IPS DF 19.7 (cell line): ENCODE data around the gene PPP1R13B.
"Not testable (repeated sequence)": the region's sequence is repeated elsewhere in the genome, so short reads cannot be mapped to it uniquely, and the experiment has no call there.

ENCODE experiments used
- DNase-seq: peaks from one replicate; pipeline ENCODE4 v3.0.0-alpha.2; 2013; ENCODE audit warnings: low read depth, low spot score

PPP1R13B gene, protein sequence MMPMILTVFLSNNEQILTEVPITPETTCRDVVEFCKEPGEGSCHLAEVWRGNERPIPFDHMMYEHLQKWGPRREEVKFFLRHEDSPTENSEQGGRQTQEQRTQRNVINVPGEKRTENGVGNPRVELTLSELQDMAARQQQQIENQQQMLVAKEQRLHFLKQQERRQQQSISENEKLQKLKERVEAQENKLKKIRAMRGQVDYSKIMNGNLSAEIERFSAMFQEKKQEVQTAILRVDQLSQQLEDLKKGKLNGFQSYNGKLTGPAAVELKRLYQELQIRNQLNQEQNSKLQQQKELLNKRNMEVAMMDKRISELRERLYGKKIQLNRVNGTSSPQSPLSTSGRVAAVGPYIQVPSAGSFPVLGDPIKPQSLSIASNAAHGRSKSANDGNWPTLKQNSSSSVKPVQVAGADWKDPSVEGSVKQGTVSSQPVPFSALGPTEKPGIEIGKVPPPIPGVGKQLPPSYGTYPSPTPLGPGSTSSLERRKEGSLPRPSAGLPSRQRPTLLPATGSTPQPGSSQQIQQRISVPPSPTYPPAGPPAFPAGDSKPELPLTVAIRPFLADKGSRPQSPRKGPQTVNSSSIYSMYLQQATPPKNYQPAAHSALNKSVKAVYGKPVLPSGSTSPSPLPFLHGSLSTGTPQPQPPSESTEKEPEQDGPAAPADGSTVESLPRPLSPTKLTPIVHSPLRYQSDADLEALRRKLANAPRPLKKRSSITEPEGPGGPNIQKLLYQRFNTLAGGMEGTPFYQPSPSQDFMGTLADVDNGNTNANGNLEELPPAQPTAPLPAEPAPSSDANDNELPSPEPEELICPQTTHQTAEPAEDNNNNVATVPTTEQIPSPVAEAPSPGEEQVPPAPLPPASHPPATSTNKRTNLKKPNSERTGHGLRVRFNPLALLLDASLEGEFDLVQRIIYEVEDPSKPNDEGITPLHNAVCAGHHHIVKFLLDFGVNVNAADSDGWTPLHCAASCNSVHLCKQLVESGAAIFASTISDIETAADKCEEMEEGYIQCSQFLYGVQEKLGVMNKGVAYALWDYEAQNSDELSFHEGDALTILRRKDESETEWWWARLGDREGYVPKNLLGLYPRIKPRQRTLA

GRCh38 chr14:103847451-103848174 lies at the start of gene PPP1R13B:
TSS of gene PPP1R13B (minus strand) at chr14:103847575. CDS start at chr14:103847307, 268 bp downstream.
- DNase-seq, result no peak

GRCh38 chr14:103896578-103896977 lies 49.2 kb upstream of the PPP1R13B start:
- no peak for DNase-seq

- DNase-seq, result no peak
Observed at GRCh38 chr14:103894723-103895059, 47.3 kb upstream of the PPP1R13B start.

DNA sequence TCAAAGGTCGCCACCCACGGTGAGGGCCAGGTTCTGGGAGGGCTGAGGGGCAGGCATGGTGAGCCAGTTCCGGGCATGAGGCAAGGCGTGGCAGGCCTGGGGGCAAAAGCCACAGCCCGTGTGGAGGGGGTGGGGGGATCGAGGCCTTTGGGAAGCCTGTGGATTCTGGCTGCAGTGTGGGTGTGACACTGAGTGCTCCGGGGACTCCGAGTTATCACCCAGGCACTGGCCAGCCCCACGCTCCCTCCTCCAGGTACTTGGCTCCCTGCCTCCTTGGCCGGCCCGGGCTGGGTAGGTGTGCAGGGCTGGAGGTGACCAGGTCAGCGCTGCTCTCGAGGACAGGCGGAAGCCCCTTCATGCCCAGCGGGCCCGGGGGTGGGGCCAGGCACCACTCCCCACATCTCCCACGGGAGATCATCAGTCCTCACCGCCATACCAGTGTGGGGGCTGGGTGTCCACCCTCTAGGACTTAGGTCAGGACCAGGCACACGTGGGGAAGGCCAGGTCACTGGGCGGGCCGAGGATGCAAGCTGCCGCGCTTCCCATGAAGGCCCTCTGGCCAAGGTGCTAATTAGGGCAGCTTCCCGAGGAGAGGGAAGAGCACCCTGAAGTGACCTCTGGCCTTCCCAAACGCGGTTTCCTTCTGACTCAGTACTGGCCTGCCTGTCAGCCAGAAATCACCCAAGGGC lies 46.8 kb upstream of the PPP1R13B start:
- DNase-seq, result no peak

DNA sequence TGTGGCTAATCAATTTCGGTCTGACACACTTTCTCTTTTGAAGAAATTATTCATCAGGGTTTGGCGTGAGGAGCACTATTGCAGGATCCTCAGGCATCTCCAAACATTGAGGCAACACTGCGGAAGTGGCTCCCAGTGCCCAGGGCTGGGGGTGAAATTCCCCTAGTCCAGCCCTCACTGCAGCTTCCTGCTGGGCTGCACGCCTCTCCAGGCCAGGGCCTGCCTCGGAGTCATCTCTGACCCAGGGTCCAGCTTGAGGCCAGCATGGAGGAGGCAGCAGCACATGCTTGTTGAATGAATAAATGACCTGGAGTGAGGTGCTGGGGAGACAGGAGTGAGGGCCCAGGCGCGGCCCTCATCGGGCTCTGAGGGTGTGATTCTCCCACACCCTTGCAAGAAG lies 44.9 kb upstream of the PPP1R13B start:
- no peak for DNase-seq

DNA sequence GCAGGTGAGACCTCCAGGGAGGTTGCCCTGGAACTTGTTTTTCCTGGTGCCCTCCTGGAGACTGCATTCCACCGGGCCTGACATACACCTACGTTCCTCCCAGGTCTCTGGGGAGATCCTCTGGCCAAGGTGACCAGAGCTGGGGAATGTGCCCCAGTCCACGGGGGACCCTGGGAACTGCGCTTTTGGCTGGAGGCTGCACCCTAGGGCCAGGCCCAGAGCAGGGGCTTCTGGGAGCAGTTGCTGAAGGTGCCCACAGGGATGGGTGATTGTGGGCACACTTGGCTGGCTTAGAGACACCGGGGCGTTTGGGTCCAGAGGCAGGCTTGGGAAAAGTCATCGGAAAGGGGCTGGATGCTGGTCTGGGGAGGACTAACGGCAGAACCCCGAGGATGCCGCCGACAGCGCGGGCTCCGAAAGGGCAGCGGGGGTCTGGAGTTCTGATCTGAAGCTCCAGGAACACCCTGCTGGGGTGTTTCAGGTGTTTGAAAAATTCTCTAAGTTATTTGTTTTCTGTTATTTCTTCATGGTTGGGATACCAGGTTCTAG lies 44.4 kb upstream of the PPP1R13B start:
- DNase-seq, result no peak

DNA sequence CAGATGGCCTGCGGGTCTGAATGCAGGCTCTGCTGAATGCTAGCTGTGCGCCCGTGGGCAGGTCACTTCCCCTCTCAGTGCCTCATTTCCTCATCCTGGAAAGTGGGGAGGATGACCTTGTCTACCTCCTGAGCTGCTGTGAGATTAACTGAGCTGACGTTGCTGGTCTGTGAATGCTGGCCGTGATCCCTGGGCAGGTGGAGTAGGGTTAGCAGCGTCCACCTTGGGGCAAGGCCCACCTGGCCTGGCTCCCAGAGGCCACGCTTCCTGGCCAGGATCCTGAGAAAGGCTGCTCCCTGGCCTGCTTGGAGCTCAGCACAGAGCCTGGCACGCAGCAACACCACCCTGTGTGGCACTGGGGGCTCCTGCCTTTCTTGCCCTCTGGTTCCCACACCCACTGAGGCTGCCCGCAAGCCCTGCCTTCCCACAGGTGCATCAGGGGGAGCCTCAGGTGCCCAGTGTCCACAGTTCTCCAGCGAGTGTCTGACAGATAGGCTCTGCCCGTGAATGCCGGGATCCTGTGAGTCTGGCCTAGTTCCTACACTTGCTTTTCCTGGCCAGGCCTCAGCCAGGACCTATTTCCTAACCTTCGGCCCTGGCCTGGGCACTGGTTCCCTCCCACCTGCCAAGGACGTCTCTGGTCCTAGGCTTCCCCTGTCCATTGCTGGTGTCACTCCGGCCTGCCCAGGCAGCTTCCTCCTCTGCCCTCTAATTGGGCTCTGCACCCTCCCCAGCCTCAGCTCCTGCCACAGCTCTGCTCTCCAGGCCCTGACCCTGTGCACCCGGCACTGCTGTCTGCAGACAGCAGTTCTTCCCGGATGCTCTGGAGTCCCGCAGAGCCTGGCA lies 43.7 kb upstream of the PPP1R13B start:
- DNase-seq, result no peak

- DNase-seq, result no peak
Observed at GRCh38 chr14:103890052-103890371, 42.6 kb upstream of the PPP1R13B start.

GRCh38 chr14:103889313-103890051 lies 42.1 kb upstream of the PPP1R13B start:
- no peak for DNase-seq

- not testable (repeated sequence) for DNase-seq
Observed at GRCh38 chr14:103889002-103889312, 41.6 kb upstream of the PPP1R13B start.

DNA sequence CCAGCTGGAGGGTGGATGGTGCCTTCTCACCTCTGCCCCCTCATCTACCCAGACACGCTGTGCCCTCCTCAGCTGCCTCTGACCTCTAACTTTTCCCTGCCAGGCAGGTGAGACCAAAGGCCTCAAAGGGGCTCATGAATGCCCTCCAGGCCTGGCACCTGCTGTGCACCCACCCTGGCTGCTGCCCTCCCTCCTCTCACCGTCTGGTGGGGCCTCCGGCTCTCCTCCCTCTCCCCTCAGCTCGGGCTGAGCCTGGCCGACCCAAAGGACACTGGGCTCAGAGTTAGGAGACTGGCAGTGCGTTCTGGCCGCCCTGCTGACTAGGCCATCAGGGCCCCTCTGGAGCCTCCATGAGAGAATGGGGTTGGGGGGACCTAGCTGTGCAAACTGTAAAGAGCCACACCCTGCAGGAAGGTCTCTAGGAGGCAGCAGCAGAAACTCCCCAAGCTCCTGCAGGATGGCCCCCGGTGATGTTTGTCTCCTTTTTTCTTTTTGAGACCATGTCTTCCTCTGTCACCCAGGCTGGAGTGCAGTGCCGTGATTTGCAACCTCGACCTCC lies 40.3 kb upstream of the PPP1R13B start:
- DNase-seq, result no peak

DNA sequence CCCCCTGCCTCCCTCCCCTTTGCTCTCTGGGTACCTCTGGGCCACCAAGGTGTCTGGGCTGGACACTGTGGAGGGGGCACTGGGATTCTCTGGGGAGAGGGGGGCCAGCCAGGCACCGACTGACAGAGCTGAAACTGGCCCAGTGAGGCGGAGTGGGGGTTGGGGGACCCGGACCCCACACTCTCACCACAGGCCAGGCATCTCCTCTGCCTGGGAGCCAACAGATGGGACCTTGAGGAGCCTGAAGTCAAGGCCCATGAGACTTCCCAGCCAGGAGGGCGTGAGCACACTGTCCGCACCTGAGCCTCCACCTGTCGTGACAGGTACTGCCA lies 39.8 kb upstream of the PPP1R13B start:
- no peak for DNase-seq

DNA sequence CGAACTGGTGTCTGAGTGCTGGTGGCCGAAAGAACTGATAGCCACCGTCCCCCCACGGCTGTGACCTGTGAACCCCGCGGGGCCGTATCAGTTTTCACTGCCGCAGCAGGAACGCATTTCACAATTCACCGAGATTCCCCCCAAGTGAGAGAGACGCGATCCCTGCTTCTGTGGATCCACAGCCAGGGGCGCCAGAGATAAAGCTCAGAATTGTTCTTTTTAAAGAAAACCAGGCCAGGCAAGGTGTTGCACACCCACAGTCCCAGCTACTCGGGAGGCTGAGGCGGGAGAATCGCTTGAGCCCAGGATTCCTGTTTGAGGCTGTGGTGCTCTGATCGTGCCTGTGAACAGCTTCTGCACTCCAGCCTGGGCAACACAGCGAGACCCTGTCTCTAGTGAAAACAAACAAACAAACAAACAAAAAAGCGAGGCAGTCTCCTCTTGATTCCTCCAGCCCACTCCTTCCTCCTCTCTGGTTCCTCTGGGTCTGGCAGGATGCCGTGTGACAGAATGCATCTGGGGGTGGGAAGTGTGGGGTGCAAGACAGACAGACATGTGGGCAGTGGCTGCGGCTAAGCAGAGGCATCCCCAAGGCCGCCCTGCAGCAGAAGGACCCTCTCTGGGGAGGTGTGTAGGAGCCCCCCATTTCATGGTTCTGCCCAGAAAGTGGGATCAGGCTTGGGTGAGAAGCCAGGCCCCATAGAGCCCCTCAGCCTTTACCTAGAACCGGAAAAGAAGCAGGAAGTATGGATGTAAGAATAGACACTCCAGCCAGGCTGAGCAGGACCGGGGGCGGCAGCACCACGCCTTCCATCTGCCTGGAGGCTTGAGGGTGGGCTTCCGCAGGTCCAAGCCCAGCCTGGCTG lies 39.2 kb upstream of the PPP1R13B start:
- no peak for DNase-seq

DNA sequence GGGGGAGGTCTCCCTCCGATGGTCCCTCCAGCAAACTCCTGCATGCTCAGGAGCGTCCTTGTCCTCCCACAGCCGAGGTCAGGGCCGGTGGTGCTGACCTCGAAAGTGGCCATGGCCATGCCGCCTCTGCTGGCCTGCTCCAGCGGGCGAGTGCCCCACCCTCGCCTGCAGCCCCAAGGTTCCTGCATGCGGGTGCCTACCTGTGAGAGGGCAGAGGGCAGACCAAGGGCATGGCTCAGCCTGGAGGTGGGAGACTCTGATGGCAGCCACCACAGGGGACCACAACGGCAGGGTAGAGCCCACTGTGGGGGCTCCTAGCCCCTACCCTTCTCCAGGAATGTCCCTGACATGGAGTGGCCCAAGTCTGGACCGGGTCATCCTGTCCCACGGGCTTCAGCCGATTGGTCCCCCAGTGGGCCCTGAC lies 38.1 kb upstream of the PPP1R13B start:
- DNase-seq, result no peak

DNA sequence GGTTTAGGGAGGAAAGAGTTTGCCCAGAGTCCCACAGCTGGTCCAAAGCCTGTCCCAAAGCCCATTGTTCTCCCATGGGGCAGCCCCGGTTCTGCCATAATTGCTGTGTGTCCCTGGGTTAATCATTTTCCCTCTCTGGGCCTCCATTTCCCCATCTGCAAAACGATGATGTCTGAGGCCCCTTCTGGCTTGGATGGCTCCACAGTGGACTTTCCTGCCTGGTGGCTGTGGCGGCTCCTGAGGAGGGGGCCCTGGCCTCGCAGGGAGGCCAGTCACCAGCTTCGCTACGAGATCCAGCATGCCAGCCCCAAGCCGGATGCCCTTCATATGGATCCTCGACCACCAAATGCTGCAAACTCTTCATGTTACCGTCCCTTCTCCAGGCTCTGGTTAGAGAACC lies 37.5 kb upstream of the PPP1R13B start:
- DNase-seq, result no peak

GRCh38 chr14:103883263-103883523 lies 35.8 kb upstream of the PPP1R13B start:
- no peak for DNase-seq

- no peak for DNase-seq
Observed at GRCh38 chr14:103882503-103883262, 35.3 kb upstream of the PPP1R13B start.
